Suprapubic skin (tissue), 3 donors: ENCODE data around the gene YTHDF2.

Experiments
- POLR2A ChIP-seq, 2 donors: fragments of 450-650 bp; IDR thresholded peaks; one replicate each; pipeline ENCODE4 v1.6.1; 2017; ENCODE audit warnings: antibody characterized with exemption in 2 of 2, mild to moderate bottlenecking in 2 of 2, moderate library complexity in 2 of 2
- TF ChIP-seq, protein P1 (sequence below), 2 donors: fragments of 200-600 bp in 1 of 2; fragments of 450-650 bp in 1 of 2; sonication (generic) in 1 of 2; IDR thresholded peaks; one replicate each; pipeline ENCODE4 v1.5.1; 2016 to 2019; ENCODE audit warnings: antibody characterized with exemption in 2 of 2, mild to moderate bottlenecking in 1 of 2, moderate library complexity in 1 of 2

DNA sequence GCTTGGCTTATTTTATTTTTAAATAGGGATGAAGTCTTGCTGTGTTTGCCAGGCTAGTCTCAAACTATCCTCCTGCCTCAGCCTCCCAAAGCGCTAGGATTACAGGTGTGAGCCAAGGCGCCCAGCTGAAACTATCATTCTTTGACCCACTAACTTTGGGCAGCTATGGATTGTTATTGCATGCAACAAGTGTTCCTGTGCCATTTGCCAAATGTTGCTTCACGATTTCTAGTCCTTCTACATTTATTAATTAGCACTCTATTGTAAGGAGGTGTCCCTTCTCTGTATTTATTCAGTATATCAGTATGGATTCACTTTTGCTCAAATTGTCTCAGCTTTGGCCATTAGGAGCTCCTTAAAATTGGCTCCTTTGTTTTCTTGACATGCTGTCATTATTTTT, 36.4 kb downstream of the YTHDF2 start:
- TF ChIP-seq, protein P1, sequence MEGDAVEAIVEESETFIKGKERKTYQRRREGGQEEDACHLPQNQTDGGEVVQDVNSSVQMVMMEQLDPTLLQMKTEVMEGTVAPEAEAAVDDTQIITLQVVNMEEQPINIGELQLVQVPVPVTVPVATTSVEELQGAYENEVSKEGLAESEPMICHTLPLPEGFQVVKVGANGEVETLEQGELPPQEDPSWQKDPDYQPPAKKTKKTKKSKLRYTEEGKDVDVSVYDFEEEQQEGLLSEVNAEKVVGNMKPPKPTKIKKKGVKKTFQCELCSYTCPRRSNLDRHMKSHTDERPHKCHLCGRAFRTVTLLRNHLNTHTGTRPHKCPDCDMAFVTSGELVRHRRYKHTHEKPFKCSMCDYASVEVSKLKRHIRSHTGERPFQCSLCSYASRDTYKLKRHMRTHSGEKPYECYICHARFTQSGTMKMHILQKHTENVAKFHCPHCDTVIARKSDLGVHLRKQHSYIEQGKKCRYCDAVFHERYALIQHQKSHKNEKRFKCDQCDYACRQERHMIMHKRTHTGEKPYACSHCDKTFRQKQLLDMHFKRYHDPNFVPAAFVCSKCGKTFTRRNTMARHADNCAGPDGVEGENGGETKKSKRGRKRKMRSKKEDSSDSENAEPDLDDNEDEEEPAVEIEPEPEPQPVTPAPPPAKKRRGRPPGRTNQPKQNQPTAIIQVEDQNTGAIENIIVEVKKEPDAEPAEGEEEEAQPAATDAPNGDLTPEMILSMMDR (IDR thresholded peaks at IDR 0.05), result no peak
- no peak for TF ChIP-seq POLR2A (IDR thresholded peaks at IDR 0.05)
